CD4-positive, alpha-beta T cell (primary cell): ENCODE data around the gene KCNJ6. TPM values are rescaled to one million over a fixed set of nuclear protein-coding genes. Genes with fewer than 3 reads are reported as not detected.

Experiments
- ATAC-seq: fragments of 200-7000 bp; cut with Tn5 transposase; one replicate; pipeline ENCODE4 v1.10.0; 2022; ENCODE audit warnings: mild to moderate bottlenecking; ENCODE audit not compliant: poor library complexity
- CTCF ChIA-PET: fragments of 350-600 bp; sonication (Branson Sonifier 250); formaldehyde crosslinking; loops from one replicate; lab custom pipeline; 2021; ENCODE audit warnings: antibody characterized with exemption, inconsistent platforms; lab: Charles Lee
- POLR2A ChIA-PET: fragments of 350-600 bp; sonication (Branson Sonifier 250); formaldehyde crosslinking; loops from one replicate; lab custom pipeline; 2021; ENCODE audit warnings: antibody characterized with exemption, inconsistent platforms; lab: Charles Lee
- DNase-seq, 14 experiments: peaks; one replicate each; pipeline ENCODE4 v3.0.0-alpha.2; 2013 to 2020; ENCODE audit warnings: mixed read lengths in 2 of 14
- H3K27ac ChIP-seq, 2 donors: one replicate each; pipeline versions ENCODE4 v1.5.1 to v1.7.0; 2013; ENCODE audit warnings: low read length in 2 of 2, low read depth in 1 of 2, mild to moderate bottlenecking in 1 of 2
- H3K27me3 ChIP-seq, 2 experiments: 1 replicate in 1 of 2; 2 replicates in 1 of 2; pipeline versions ENCODE4 v1.6.1 to v1.7.0; 2013; ENCODE audit warnings: low read length in 2 of 2, control low read depth in 1 of 2, mild to moderate bottlenecking in 1 of 2, moderate library complexity in 1 of 2; ENCODE audit not compliant: insufficient read depth in 2 of 2, control insufficient read depth in 1 of 2
- H3K36me3 ChIP-seq: one replicate; pipeline ENCODE4 v1.6.1; 2013; ENCODE audit warnings: low read length, control low read depth; ENCODE audit not compliant: insufficient read depth
- H3K4me1 ChIP-seq: one replicate; pipeline ENCODE4 v1.6.1; 2013; ENCODE audit warnings: low read length, control low read depth; ENCODE audit not compliant: insufficient read depth
- H3K4me3 ChIP-seq: one replicate; pipeline ENCODE4 v1.5.1; 2013; ENCODE audit warnings: mild to moderate bottlenecking, low read length, moderate library complexity
- H3K9me3 ChIP-seq, 2 experiments: 1 replicate in 1 of 2; 2 replicates in 1 of 2; pipeline versions ENCODE4 v1.6.1 to v1.7.0; 2013; ENCODE audit warnings: low read length in 2 of 2, mild to moderate bottlenecking in 2 of 2, control low read depth in 1 of 2, moderate library complexity in 1 of 2; ENCODE audit not compliant: control insufficient read depth in 1 of 2, insufficient read depth in 1 of 2
- H3K27ac Mint-ChIP-seq: one replicate; pipeline ENCODE4 v1.8.0; 2020; ENCODE audit warnings: mixed read lengths
- H3K27me3 Mint-ChIP-seq: one replicate; pipeline ENCODE4 v1.8.0; 2021; ENCODE audit warnings: mixed read lengths
- H3K36me3 Mint-ChIP-seq: one replicate; pipeline ENCODE4 v1.8.0; 2021; ENCODE audit warnings: low read depth, mixed read lengths
- H3K4me1 Mint-ChIP-seq: one replicate; pipeline ENCODE4 v1.8.0; 2021; ENCODE audit warnings: low read depth, mixed read lengths
- H3K4me3 Mint-ChIP-seq: one replicate; pipeline ENCODE4 v1.8.0; 2020; ENCODE audit warnings: mild to moderate bottlenecking, mixed read lengths
- H3K9me3 Mint-ChIP-seq: one replicate; pipeline ENCODE4 v1.8.0; 2020; ENCODE audit warnings: mixed read lengths
- intact Hi-C, 2 experiments: fragments of 100-400 bp; cut with DNase I in 1 of 2; cut with micrococcal nuclease in 1 of 2; formaldehyde crosslinking; loops; one replicate each; pipeline versions ENCODE4 v1.15.1 to v1.9.0; 2023 to 2025; cut with DNase I, micrococcal nuclease
- total RNA-seq, 174 experiments: library from RNA in 2 of 174; stranded (reverse) in 2 of 174; gene quantifications; one replicate each; pipeline ENCODE4 v1.2.3 and lab custom pipeline; 2021 to 2026
- TF ChIP-seq, protein P1 (sequence below): fragments of 200-600 bp; IDR thresholded peaks from one replicate; pipeline ENCODE4 v1.8.0; 2022; ENCODE audit warnings: antibody characterized with exemption, mild to moderate bottlenecking

The KCNJ6 gene
- total RNA-seq, 2 experiments from 2014 or later, result not detected

DNA sequence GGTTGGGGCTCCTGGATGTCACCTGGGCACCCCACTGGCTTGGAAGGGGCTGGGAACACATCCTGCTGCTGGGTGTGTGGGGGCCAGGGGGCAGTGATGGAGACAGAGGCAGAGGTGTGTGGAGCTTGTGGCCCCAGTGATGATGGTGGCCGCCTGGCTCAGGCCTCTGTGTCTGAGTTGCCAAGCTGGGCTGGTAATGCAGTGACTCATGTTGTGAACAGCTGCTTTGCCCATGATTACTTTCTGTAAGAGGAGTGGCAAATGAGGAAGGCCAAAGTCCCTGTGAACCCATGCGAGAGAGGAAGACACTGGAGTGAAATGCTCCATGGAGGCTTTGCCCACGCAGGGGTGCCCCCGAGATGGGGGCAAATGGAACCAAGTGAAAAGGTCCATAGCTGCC lies 86.8 kb downstream of the KCNJ6 start:
- Histone ChIP-seq H3K27ac (no peak overlapping the region), H3K4me3 (no peak overlapping the region), H3K27me3 (peaks cover 0 to 8% of the 10 kb centered on the region in 2 experiments), H3K9me3 (no peaks in the 10 kb centered on the region), H3K4me1 (no peaks in the 10 kb centered on the region), H3K36me3 (no peaks in the 10 kb centered on the region)
- ChIA-PET CTCF (no interaction called here), POLR2A (no interaction called here)
- DNase-seq, result peak in 3 of 14 experiments; percentile 4 to 46 (median 45)
- no peak overlapping the region for H3K27ac Mint-ChIP-seq
- H3K27me3 Mint-ChIP-seq, result peaks cover 13% of the 10 kb centered on the region
- no peaks in the 10 kb centered on the region for H3K4me1 Mint-ChIP-seq
- TF ChIP-seq, protein P1, sequence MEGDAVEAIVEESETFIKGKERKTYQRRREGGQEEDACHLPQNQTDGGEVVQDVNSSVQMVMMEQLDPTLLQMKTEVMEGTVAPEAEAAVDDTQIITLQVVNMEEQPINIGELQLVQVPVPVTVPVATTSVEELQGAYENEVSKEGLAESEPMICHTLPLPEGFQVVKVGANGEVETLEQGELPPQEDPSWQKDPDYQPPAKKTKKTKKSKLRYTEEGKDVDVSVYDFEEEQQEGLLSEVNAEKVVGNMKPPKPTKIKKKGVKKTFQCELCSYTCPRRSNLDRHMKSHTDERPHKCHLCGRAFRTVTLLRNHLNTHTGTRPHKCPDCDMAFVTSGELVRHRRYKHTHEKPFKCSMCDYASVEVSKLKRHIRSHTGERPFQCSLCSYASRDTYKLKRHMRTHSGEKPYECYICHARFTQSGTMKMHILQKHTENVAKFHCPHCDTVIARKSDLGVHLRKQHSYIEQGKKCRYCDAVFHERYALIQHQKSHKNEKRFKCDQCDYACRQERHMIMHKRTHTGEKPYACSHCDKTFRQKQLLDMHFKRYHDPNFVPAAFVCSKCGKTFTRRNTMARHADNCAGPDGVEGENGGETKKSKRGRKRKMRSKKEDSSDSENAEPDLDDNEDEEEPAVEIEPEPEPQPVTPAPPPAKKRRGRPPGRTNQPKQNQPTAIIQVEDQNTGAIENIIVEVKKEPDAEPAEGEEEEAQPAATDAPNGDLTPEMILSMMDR, result no peak
- no peak for ATAC-seq
- no peaks in the 10 kb centered on the region for H3K9me3 Mint-ChIP-seq
- no peak overlapping the region for H3K4me3 Mint-ChIP-seq
- intact Hi-C loops, result no loop called here
- no peaks in the 10 kb centered on the region for H3K36me3 Mint-ChIP-seq

GRCh38 chr21:37828991-37829390 lies 87.3 kb downstream of the KCNJ6 start:
- no peaks in the 10 kb centered on the region for H3K4me1 Mint-ChIP-seq
- peaks cover 8% of the 10 kb centered on the region for H3K27me3 Mint-ChIP-seq
- no peaks in the 10 kb centered on the region for H3K9me3 Mint-ChIP-seq
- no peak for DNase-seq
- ATAC-seq, result no peak
- no peak overlapping the region for H3K27ac Mint-ChIP-seq
- Histone ChIP-seq H3K9me3 (no peaks in the 10 kb centered on the region), H3K36me3 (no peaks in the 10 kb centered on the region), H3K4me1 (no peaks in the 10 kb centered on the region), H3K4me3 (no peak overlapping the region), H3K27me3 (peaks cover 0 to 8% of the 10 kb centered on the region in 2 experiments), H3K27ac (no peak overlapping the region)
- no peak overlapping the region for H3K4me3 Mint-ChIP-seq
- CTCF ChIA-PET, result no interaction called here
- intact Hi-C loops, result no loop called here
- POLR2A ChIA-PET, result no interaction called here
- no peaks in the 10 kb centered on the region for H3K36me3 Mint-ChIP-seq
- TF ChIP-seq, protein P1, result no peak

GRCh38 chr21:37828556-37828955 lies 87.7 kb downstream of the KCNJ6 start:
- Mint-ChIP-seq H3K36me3 (no peaks in the 10 kb centered on the region), H3K9me3 (no peaks in the 10 kb centered on the region), H3K4me3 (no peak overlapping the region), H3K4me1 (no peaks in the 10 kb centered on the region), H3K27me3 (peaks cover 7% of the 10 kb centered on the region), H3K27ac (no peak overlapping the region)
- DNase-seq (no peak), ATAC-seq (no peak)
- H3K36me3 ChIP-seq, result no peaks in the 10 kb centered on the region
- ChIA-PET CTCF (no interaction called here), POLR2A (no interaction called here)
- intact Hi-C loops, result no loop called here
- no peak overlapping the region for H3K27ac ChIP-seq
- H3K4me3 ChIP-seq, result no peak overlapping the region
- peaks cover 0 to 8% of the 10 kb centered on the region in 2 experiments for H3K27me3 ChIP-seq
- H3K9me3 ChIP-seq, result no peaks in the 10 kb centered on the region
- H3K4me1 ChIP-seq, result no peaks in the 10 kb centered on the region
- TF ChIP-seq, protein P1, result no peak
